HepG2 (cell line): ENCODE data around the gene SNX4. TPM values are rescaled to one million over a fixed set of nuclear protein-coding genes. Genes with fewer than 3 reads are reported as not detected.

Source experiments
- ATAC-seq: fragments of 200-7000 bp; cut with Tn5 transposase; 3 replicates; pipeline ENCODE4 v1.9.1; 2020; ENCODE audit warnings: mild to moderate bottlenecking, moderate library complexity
- BruUV-seq: library from RNA; stranded (reverse); fragments of 400-500 nt; replicated peaks from 2 replicates; lab custom pipeline; 2021; lab: Mats Ljungman, UMichigan
- CTCF ChIA-PET: fragments of 300-600 bp; formaldehyde crosslinking; extraction: SDS; loops from one replicate; lab custom pipeline; 2021; ENCODE audit warnings: low total read pairs, inconsistent platforms, low intra/inter-chr PET ratio; lab: Yijun Ruan, JAX
- POLR2A ChIA-PET: fragments of 350-600 bp; sonication (Branson Sonifier 250); formaldehyde crosslinking; loops from one replicate; lab custom pipeline; 2020; ENCODE audit warnings: antibody characterized with exemption, inconsistent platforms; lab: Yijun Ruan, JAX
- DNase-seq: peaks from one replicate; pipeline ENCODE4 v3.0.0-alpha.2; 2015; ENCODE audit warnings: low spot score
- FAIRE-seq: peaks from 3 replicates; lab custom pipeline; 2011; peaks lifted over from hg19 to GRCh38; lab: Jason Lieb, UNC
- H2AFZ ChIP-seq: one replicate; pipeline ENCODE4 v1.6.1; 2011; ENCODE audit warnings: low read length, inconsistent platforms
- H3K27ac ChIP-seq: fragments of 300-600 bp; 3 replicates; pipeline ENCODE4 v1.8.0; 2011; ENCODE audit warnings: mixed run types, mild to moderate bottlenecking, mixed read lengths, low read length, inconsistent platforms; ENCODE audit not compliant: insufficient read depth; ENCODE audit errors: extremely low read length
- H3K27me3 ChIP-seq, 2 experiments: fragments of 200-600 bp in 1 of 2; 2 replicates in 1 of 2; 3 replicates in 1 of 2; pipeline versions ENCODE4 v1.6.0 to v1.8.0; 2011; ENCODE audit warnings: low read length in 2 of 2, mild to moderate bottlenecking in 2 of 2, moderate library complexity in 2 of 2, inconsistent platforms in 1 of 2; ENCODE audit not compliant: insufficient read depth in 2 of 2, control insufficient read depth in 1 of 2
- H3K36me3 ChIP-seq, 2 experiments: fragments of 200-600 bp in 1 of 2; replicated peaks in 1 of 2; 2 replicates in 1 of 2; 3 replicates in 1 of 2; pipeline versions ENCODE4 v1.5.1 to v1.8.0; 2011; ENCODE audit warnings: low read length in 2 of 2, inconsistent platforms in 1 of 2; ENCODE audit not compliant: insufficient read depth in 2 of 2, control insufficient read depth in 1 of 2
- H3K4me1 ChIP-seq: 2 replicates; pipeline ENCODE4 v1.5.1; 2012; ENCODE audit warnings: low read length, inconsistent platforms; ENCODE audit not compliant: insufficient read depth
- H3K4me2 ChIP-seq: 2 replicates; pipeline ENCODE4 v1.6.0; 2011; ENCODE audit warnings: low read depth, low read length, inconsistent platforms
- H3K4me3 ChIP-seq, 3 experiments: fragments of 200-600 bp in 1 of 3; sonication (generic), shearing (Covaris generic) in 1 of 3; replicated peaks in 1 of 3; 2 replicates each; pipeline ENCODE4 v1.5.1; 2011 to 2016; ENCODE audit warnings: low read length in 3 of 3, inconsistent platforms in 2 of 3, low read depth in 2 of 3, mild to moderate bottlenecking in 2 of 3, control low read depth in 1 of 3, mixed read lengths in 1 of 3; ENCODE audit not compliant: insufficient read depth in 1 of 3
- H3K79me2 ChIP-seq: one replicate; pipeline ENCODE4 v1.6.1; 2011; ENCODE audit warnings: low read length, inconsistent platforms; ENCODE audit not compliant: insufficient read depth
- H3K9ac ChIP-seq: 2 replicates; pipeline ENCODE4 v1.6.0; 2011; ENCODE audit warnings: mild to moderate bottlenecking, low read depth, low read length, inconsistent platforms; ENCODE audit not compliant: insufficient read depth
- H3K9me3 ChIP-seq: 2 replicates; pipeline ENCODE4 v1.5.1; 2012; ENCODE audit warnings: mild to moderate bottlenecking, low read length
- H4K20me1 ChIP-seq: 2 replicates; pipeline ENCODE4 v1.6.0; 2011; ENCODE audit warnings: inconsistent platforms, mild to moderate bottlenecking, low read length, moderate library complexity; ENCODE audit not compliant: insufficient read depth
- HNF4A ChIP-seq: sonication (generic); formaldehyde crosslinking; IDR thresholded peaks from 2 replicates; pipeline ENCODE4 v1.4.0; 2020; ENCODE audit warnings: missing genetic modification reagents
- HNF4G ChIP-seq, 2 experiments: sonication (generic) in 1 of 2; formaldehyde crosslinking in 1 of 2; IDR thresholded peaks; 2 replicates each; pipeline versions ENCODE4 v1.4.0 to v1.6.1; 2011 to 2020; ENCODE audit warnings: borderline replicate concordance in 2 of 2, low read depth in 2 of 2, mild to moderate bottlenecking in 2 of 2, low read length in 1 of 2, missing genetic modification reagents in 1 of 2, moderate library complexity in 1 of 2
- LCORL ChIP-seq, 2 experiments: fragments of 450-650 bp in 1 of 2; sonication (generic) in 1 of 2; formaldehyde crosslinking in 1 of 2; IDR thresholded peaks; 2 replicates each; pipeline versions ENCODE4 v1.5.0 to v1.6.1; 2017 to 2020; ENCODE audit warnings: antibody characterized with exemption in 1 of 2, missing genetic modification reagents in 1 of 2
- NCOR1 ChIP-seq: fragments of 200-600 bp; sonication (generic); IDR thresholded peaks from 2 replicates; pipeline ENCODE4 v1.7.0; 2017; ENCODE audit warnings: antibody characterized with exemption, low read length, borderline replicate concordance
- NFKB2 ChIP-seq: sonication (generic); formaldehyde crosslinking; IDR thresholded peaks from 2 replicates; pipeline ENCODE4 v1.4.0; 2020; ENCODE audit warnings: missing genetic modification reagents, borderline replicate concordance
- PITX1 ChIP-seq: sonication (generic); formaldehyde crosslinking; IDR thresholded peaks from 2 replicates; pipeline ENCODE4 v1.5.1; 2020; ENCODE audit warnings: mild to moderate bottlenecking, missing genetic modification reagents
- RXRB ChIP-seq: IDR thresholded peaks from 2 replicates; pipeline ENCODE4 v1.6.1; 2016; ENCODE audit warnings: borderline replicate concordance, missing genetic modification reagents, missing compliant biosample characterization
- ZBTB33 ChIP-seq: sonication (generic); formaldehyde crosslinking; IDR thresholded peaks from 2 replicates; pipeline ENCODE4 v1.4.0; 2020; ENCODE audit warnings: missing genetic modification reagents
- ZMYM4 ChIP-seq: sonication (generic); formaldehyde crosslinking; IDR thresholded peaks from 2 replicates; pipeline ENCODE4 v1.8.1; 2023; ENCODE audit warnings: mild to moderate bottlenecking, missing genetic modification reagents
- WGBS: methylation state at CpG from one replicate; pipeline ENCODE4 v1.1.6; 2017; ENCODE audit warnings: low lambda C conversion rate; 5-methylcytosine and 5-hydroxymethylcytosine counted together
- in situ Hi-C: cut with HindIII; loops from 2 replicates; pipeline ENCODE4 v1.10.0; 2017; ENCODE audit warnings: low pct_unique_long_range_greater_than_20kb; ENCODE audit not compliant: extremely low pct_ligation_motif_present
- intact Hi-C: fragments of 100-400 bp; cut with micrococcal nuclease; formaldehyde crosslinking; loops from one replicate; pipeline ENCODE4 v1.10.0; 2022; ENCODE audit not compliant: unreplicated experiment
- polyA plus RNA-seq, 8 experiments: library from polyadenylated mRNA; depleted of rRNA in 3 of 8; stranded (reverse) in 7 of 8; unstranded in 1 of 8; fragments of >200 nt; fragmentation: Illumina TruSeq in 4 of 8; extraction: Trizol in 4 of 8; gene quantifications; 2 replicates each; pipeline versions ENCODE4 v1.2.1 to v1.2.3, GENCODE V29; 2011 to 2016; ENCODE audit warnings: low read depth in 4 of 8, missing spikeins in 1 of 8, mixed read lengths in 1 of 8; ENCODE audit not compliant: insufficient read depth in 1 of 8
- total RNA-seq, 5 experiments: library from RNA; depleted of rRNA; stranded (reverse); fragments of >200 nt; fragmentation: Illumina TruSeq; extraction: Trizol; gene quantifications; 2 replicates each; pipeline ENCODE4 v1.2.3, GENCODE V29; 2016; ENCODE audit warnings: low read depth in 1 of 5
- TF ChIP-seq, protein P1 (sequence below): sonication (generic); formaldehyde crosslinking; conservative IDR thresholded peaks from 2 replicates; pipeline ENCODE4 v1.4.0; 2020; ENCODE audit warnings: mild to moderate bottlenecking, missing genetic modification reagents, moderate library complexity

Gene SNX4
- total and polyA plus RNA-seq, 2 of the 13 experiments (the other 11 are each of a cell fraction or from before 2014, with no cell fraction given) = 18.1 to 73.6 TPM

- H4K20me1 ChIP-seq = no peaks in the 10 kb centered on the region
- no peak overlapping the region for H3K4me2 ChIP-seq
- WGBS = 82% methylated on average over 1 of the region's 1 CpG
- ChIA-PET POLR2A (no interaction called here), CTCF (no interaction called here)
- intact Hi-C loops = loop anchor here (10.0 kb wide), 1 partner anchor 102 kb away; no protein-coding TSS in a partner anchor
- no peaks in the 10 kb centered on the region; a peak in 1 of 5 replicates for H3K27me3 ChIP-seq
- ATAC-seq = peak; percentile 53
- no peak for FAIRE-seq
- no peak overlapping the region for H3K4me3 ChIP-seq
- H2AFZ ChIP-seq = no peak overlapping the region
- H3K27ac ChIP-seq = peak overlapping the region; percentile 49
- H3K79me2 ChIP-seq = no peaks in the 10 kb centered on the region
- H3K9me3 ChIP-seq = no peaks in the 10 kb centered on the region
- peaks cover 18% of the 10 kb centered on the region for H3K4me1 ChIP-seq
- peaks cover 5 to 29% of the 10 kb centered on the region in 2 experiments for H3K36me3 ChIP-seq
- TF ChIP-seq HNF4A (CRISPR knock-in tag) = peak; percentile 82
- TF ChIP-seq NFKB2 = no peak
- TF ChIP-seq, protein P1, sequence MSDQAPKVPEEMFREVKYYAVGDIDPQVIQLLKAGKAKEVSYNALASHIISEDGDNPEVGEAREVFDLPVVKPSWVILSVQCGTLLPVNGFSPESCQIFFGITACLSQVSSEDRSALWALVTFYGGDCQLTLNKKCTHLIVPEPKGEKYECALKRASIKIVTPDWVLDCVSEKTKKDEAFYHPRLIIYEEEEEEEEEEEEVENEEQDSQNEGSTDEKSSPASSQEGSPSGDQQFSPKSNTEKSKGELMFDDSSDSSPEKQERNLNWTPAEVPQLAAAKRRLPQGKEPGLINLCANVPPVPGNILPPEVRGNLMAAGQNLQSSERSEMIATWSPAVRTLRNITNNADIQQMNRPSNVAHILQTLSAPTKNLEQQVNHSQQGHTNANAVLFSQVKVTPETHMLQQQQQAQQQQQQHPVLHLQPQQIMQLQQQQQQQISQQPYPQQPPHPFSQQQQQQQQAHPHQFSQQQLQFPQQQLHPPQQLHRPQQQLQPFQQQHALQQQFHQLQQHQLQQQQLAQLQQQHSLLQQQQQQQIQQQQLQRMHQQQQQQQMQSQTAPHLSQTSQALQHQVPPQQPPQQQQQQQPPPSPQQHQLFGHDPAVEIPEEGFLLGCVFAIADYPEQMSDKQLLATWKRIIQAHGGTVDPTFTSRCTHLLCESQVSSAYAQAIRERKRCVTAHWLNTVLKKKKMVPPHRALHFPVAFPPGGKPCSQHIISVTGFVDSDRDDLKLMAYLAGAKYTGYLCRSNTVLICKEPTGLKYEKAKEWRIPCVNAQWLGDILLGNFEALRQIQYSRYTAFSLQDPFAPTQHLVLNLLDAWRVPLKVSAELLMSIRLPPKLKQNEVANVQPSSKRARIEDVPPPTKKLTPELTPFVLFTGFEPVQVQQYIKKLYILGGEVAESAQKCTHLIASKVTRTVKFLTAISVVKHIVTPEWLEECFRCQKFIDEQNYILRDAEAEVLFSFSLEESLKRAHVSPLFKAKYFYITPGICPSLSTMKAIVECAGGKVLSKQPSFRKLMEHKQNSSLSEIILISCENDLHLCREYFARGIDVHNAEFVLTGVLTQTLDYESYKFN (CRISPR knock-in tag) = peak; percentile 53
- TF ChIP-seq ZBTB33 (CRISPR knock-in tag) = peak; percentile 42; the same call in 1 of the 2 replicates
- TF ChIP-seq ZMYM4 = peak; percentile 45; the same call in 1 of the 2 replicates
- TF ChIP-seq HNF4G (IDR thresholded peaks at IDR 0.05; ENCODE audit: borderline replicate concordance, low read depth, low read length) = peak; percentile 74
- TF ChIP-seq HNF4G (CRISPR knock-in tag; IDR thresholded peaks at IDR 0.05; ENCODE audit: borderline replicate concordance, low read depth) = no peak
- no peak for TF ChIP-seq LCORL (IDR thresholded peaks at IDR 0.05)
- 0 out of 2 replicates have a peak, but pooled peaks have one; percentile 51 for TF ChIP-seq LCORL (CRISPR knock-in tag; IDR thresholded peaks at IDR 0.05)
- peak; percentile 69; the same call in 1 of the 2 replicates for TF ChIP-seq NCOR1
- no peak for TF ChIP-seq RXRB
- TF ChIP-seq PITX1 (CRISPR knock-in tag) = peak; percentile 44; the same call in 1 of the 2 replicates
- TF ChIP-seq, all 625 proteins: peak for 8
- no peak overlapping the region for H3K9ac ChIP-seq
- BruUV-seq = no TSS peak
- in situ Hi-C loops = no loop called here
- peak; percentile 16 for DNase-seq
Observed at GRCh38 chr3:125482406-125482805, 37.6 kb downstream of the SNX4 start.
